Right atrium auricular region (tissue), 2 donors: ENCODE data around the gene GDF9. TPM values are rescaled to one million over a fixed set of nuclear protein-coding genes. Genes with fewer than 3 reads are reported as not detected.
"Not testable (repeated sequence)": the region's sequence is repeated elsewhere in the genome, so short reads cannot be mapped to it uniquely, and the experiment has no call there.

ENCODE experiments used
- DNase-seq: peaks from one replicate; pipeline ENCODE4 v3.0.0-alpha.2; 2019; ENCODE audit warnings: low spot score
- H3K27ac ChIP-seq, 2 donors: fragments of 200-600 bp; sonication (generic); 1 replicate in 1 of 2; 2 replicates in 1 of 2; pipeline ENCODE4 v1.5.1; 2016 to 2019
- H3K27me3 ChIP-seq, 2 donors: fragments of 200-600 bp; sonication (generic); one replicate each; pipeline versions ENCODE4 v1.5.1 to v1.6.0; 2017 to 2019
- H3K36me3 ChIP-seq: fragments of 200-600 bp; sonication (generic); one replicate; pipeline ENCODE4 v1.5.1; 2016
- H3K4me1 ChIP-seq, 2 donors: fragments of 200-600 bp; sonication (generic); one replicate each; pipeline versions ENCODE4 v1.5.1 to v1.6.0; 2017 to 2019
- H3K4me3 ChIP-seq, 2 donors: fragments of 200-600 bp; sonication (generic); 1 replicate in 1 of 2; 2 replicates in 1 of 2; pipeline ENCODE4 v1.5.1; 2017 to 2019; ENCODE audit warnings: mild to moderate bottlenecking in 1 of 2, moderate library complexity in 1 of 2
- H3K9me3 ChIP-seq, 2 donors: fragments of 200-600 bp; sonication (generic); one replicate each; pipeline ENCODE4 v1.5.1; 2019
- CTCF ChIP-seq, 2 donors: fragments of 200-600 bp; sonication (generic); IDR thresholded peaks; one replicate each; pipeline ENCODE4 v1.5.1; 2019; ENCODE audit warnings: antibody characterized with exemption in 2 of 2
- total RNA-seq, 2 donors: library from RNA; depleted of rRNA; stranded (reverse); fragments of >200 nt; gene quantifications; one replicate each; pipeline ENCODE4 v1.1.0, GENCODE V29; 2016

GDF9 gene
- total RNA-seq, 2 donors from 2014 or later: 0.20 to 0.22 TPM

DNA sequence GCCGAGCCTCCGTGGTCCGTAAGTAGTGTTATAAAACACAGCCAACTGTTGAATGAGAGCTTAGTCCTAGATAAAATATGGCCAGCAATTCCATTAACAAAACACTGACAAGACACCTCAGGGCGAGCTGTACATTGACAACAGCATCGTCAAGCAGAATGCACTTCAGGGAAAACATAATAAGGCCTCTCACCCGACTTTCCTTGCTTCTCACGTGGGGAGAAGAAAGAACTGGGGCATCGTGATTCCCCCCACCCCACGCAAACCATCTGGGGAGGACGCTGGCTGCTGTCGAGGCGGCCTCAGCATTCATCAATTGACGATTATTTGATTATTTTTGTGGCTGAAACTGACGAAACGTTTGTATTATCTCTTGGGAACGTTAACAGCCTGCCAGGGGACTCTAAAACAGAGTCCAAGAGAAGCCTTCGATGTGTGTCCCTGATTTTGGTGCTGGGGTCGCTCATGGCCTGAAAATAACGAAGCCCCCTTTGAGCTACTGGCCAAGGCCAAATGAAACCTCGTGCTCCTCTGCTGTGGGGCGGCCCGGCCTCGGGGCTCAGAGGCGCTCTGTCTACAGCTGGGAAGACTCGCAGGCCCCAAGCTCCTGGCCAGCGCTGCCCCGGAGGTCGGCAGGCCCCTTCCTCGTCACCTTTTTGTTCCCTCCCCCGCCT is 464 bp downstream of the GDF9 start:
- H3K9me3 ChIP-seq: no peaks in the 10 kb centered on the region
- H3K36me3 ChIP-seq: peaks cover 26% of the 10 kb centered on the region
- no peak for DNase-seq
- no peak for TF ChIP-seq CTCF (IDR thresholded peaks at IDR 0.05)
- H3K4me3 ChIP-seq: peak overlapping the region; percentile 60 to 77
- peak overlapping the region; percentile 89 to 93 for H3K27ac ChIP-seq
- H3K4me1 ChIP-seq: peaks cover 0 to 14% of the 10 kb centered on the region in 2 donors
- no peaks in the 10 kb centered on the region for H3K27me3 ChIP-seq

- Histone ChIP-seq H3K4me1 (no peaks in the 10 kb centered on the region), H3K36me3 (no peaks in the 10 kb centered on the region), H3K27ac (no peak overlapping the region), H3K4me3 (no peak overlapping the region), H3K27me3 (no peaks in the 10 kb centered on the region), H3K9me3 (no peaks in the 10 kb centered on the region)
- DNase-seq: no peak
- TF ChIP-seq CTCF (IDR thresholded peaks at IDR 0.05): no peak
Measured at GRCh38 chr5:132860742-132861141, 5.5 kb downstream of the GDF9 start.

DNA sequence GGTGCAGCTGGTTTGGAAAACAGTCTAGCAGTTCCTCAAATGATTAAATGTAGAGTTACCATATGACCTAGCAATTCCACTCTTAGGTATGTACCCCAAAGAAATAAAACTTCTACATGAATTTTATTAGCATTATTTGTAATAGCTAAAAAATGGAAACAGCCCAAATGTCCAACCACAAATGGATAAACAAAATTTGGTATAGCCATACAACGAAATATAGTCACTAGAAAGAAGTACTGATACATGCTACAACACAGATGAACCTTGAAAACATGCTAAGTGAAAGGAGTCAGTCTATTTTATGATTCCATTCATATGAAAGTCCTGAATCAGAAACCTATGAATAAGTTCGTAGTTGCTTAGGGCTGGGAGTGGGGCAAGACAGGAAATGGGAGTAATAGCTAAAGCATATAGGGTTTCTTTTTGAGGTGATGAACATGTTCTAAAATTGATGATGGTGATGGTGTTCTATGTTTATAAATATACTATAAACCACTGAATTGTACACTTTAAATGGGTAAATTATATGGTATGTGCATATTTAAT is 6.3 kb downstream of the GDF9 start:
- Histone ChIP-seq H3K4me1 (no peaks in the 10 kb centered on the region), H3K4me3 (no peak overlapping the region), H3K36me3 (no peaks in the 10 kb centered on the region), H3K9me3 (no peaks in the 10 kb centered on the region), H3K27me3 (no peaks in the 10 kb centered on the region), H3K27ac (no peak overlapping the region)
- no peak for TF ChIP-seq CTCF (IDR thresholded peaks at IDR 0.05)
- DNase-seq: no peak

GRCh38 chr5:132856011-132856410 is 10.3 kb downstream of the GDF9 start:
- H3K4me3 ChIP-seq: no peak overlapping the region
- H3K9me3 ChIP-seq: no peaks in the 10 kb centered on the region
- H3K27ac ChIP-seq: no peak overlapping the region
- H3K36me3 ChIP-seq: no peaks in the 10 kb centered on the region
- no peaks in the 10 kb centered on the region for H3K27me3 ChIP-seq
- no peak for DNase-seq
- H3K4me1 ChIP-seq: peaks cover 0 to 6% of the 10 kb centered on the region in 2 donors
- no peak for TF ChIP-seq CTCF (IDR thresholded peaks at IDR 0.05)

DNA sequence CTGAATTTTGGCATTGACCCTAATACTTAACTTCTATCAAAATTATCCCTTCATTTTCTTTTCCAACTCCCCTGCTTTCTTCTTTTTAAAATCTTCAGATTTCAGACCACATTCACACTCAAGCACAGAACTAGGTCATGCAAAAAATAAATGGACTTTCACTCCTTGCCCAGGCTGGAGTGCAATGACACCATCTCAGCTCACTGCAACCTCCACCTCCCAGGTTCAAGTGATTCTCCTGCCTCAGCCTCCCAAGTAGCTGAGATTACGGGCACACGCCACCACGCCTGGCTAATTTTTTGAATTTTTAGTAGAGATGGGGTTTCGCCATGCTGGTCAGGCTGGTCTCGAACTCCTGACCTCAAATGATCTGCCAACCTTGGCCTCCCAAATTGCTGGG is 11.3 kb downstream of the GDF9 start:
- not testable (repeated sequence) for H3K36me3 ChIP-seq, H3K9me3 ChIP-seq, H3K27me3 ChIP-seq, H3K4me1 ChIP-seq, H3K27ac ChIP-seq, DNase-seq, H3K4me3 ChIP-seq

DNA sequence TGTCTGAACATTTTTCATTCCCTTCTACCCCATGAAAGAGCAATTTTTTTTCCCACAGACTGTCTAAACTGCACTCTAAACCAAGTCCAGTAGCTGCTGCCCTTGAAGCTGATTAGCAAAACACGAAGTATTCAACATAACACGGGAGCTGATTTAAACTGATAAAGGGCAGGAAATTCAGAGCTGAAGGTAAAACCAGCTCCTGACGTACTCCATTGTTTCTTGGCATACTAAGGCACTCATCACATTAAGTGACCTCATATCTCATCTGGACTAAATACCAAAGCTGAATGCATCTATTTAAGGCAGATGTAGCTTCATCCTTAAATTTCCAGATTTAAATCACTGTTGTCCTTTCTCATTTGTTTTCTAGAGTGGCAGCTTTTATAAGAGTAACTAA is 12.0 kb downstream of the GDF9 start:
- no peaks in the 10 kb centered on the region for H3K36me3 ChIP-seq
- no peaks in the 10 kb centered on the region for H3K27me3 ChIP-seq
- H3K4me3 ChIP-seq: no peak overlapping the region
- no peak for DNase-seq
- H3K4me1 ChIP-seq: peaks cover 0 to 6% of the 10 kb centered on the region in 2 donors
- no peak for TF ChIP-seq CTCF (IDR thresholded peaks at IDR 0.05)
- no peaks in the 10 kb centered on the region for H3K9me3 ChIP-seq
- H3K27ac ChIP-seq: no peak overlapping the region
